Cardiac muscle cell (in vitro differentiated cells and primary cell): ENCODE results near the gene TLL2. TPM values are rescaled to one million over a fixed set of nuclear protein-coding genes. Genes with fewer than 3 reads are reported as not detected.

Experiments used
- DNase-seq, 2 donors: peaks; one replicate each; pipeline versions ENCODE4 v3.0.0 to v3.0.0-alpha.2; 2010 to 2017; ENCODE audit warnings: low read depth in 1 of 2, low spot score in 1 of 2
- H3K27ac ChIP-seq: fragments of 200-600 bp; sonication (generic); 2 replicates; pipeline ENCODE4 v1.5.1; 2016
- H3K27me3 ChIP-seq: fragments of 200-600 bp; sonication (generic); 2 replicates; pipeline ENCODE4 v1.6.0; 2016; ENCODE audit warnings: control low read depth
- H3K36me3 ChIP-seq: fragments of 200-600 bp; sonication (generic); 2 replicates; pipeline ENCODE4 v1.5.1; 2016; ENCODE audit warnings: control low read depth
- H3K4me1 ChIP-seq: fragments of 200-600 bp; sonication (generic); 2 replicates; pipeline ENCODE4 v1.8.1; 2017; ENCODE audit warnings: low read depth, mild to moderate bottlenecking, mixed run types
- H3K4me3 ChIP-seq: fragments of 200-600 bp; sonication (generic); 2 replicates; pipeline ENCODE4 v1.5.1; 2016; ENCODE audit warnings: mild to moderate bottlenecking
- H3K9me3 ChIP-seq: fragments of 200-600 bp; sonication (generic); 2 replicates; pipeline ENCODE4 v1.5.1; 2017; ENCODE audit warnings: low read depth, mild to moderate bottlenecking, control low read depth
- CTCF ChIP-seq: IDR thresholded peaks from 2 replicates; pipeline ENCODE4 v1.5.1; 2012; ENCODE audit warnings: low read depth, mild to moderate bottlenecking, low read length
- polyA plus RNA-seq: library from polyadenylated mRNA; unstranded; fragments of >200 nt; fragmentation: Nextera tagmentation; extraction: Ambion mirVana; gene quantifications from 2 replicates; pipeline ENCODE4 v1.2.1, GENCODE V29; 2016
- total RNA-seq: library from RNA; depleted of rRNA; stranded (reverse); fragments of >200 nt; gene quantifications from 2 replicates; pipeline ENCODE4 v1.2.3, GENCODE V29; 2016

TLL2 gene
- total and polyA plus RNA-seq, 2 experiments from 2014 or later = 0.15 to 0.55 TPM

- H3K4me3 ChIP-seq = no peak overlapping the region
- H3K27ac ChIP-seq = no peak overlapping the region
- no peak for DNase-seq
- no peaks in the 10 kb centered on the region for H3K36me3 ChIP-seq
- H3K27me3 ChIP-seq = no peaks in the 10 kb centered on the region
- TF ChIP-seq CTCF = no peak
- no peaks in the 10 kb centered on the region for H3K4me1 ChIP-seq
- H3K9me3 ChIP-seq = no peaks in the 10 kb centered on the region
Observed at GRCh38 chr10:96493254-96493653, 20.5 kb downstream of the TLL2 start.

GRCh38 chr10:96491303-96491702 lies 22.4 kb downstream of the TLL2 start:
- Histone ChIP-seq H3K27me3 (no peaks in the 10 kb centered on the region), H3K9me3 (no peaks in the 10 kb centered on the region), H3K36me3 (no peaks in the 10 kb centered on the region), H3K27ac (no peak overlapping the region), H3K4me1 (no peaks in the 10 kb centered on the region), H3K4me3 (no peak overlapping the region)
- DNase-seq = no peak
- no peak for TF ChIP-seq CTCF

GRCh38 chr10:96488161-96488935 lies 25.4 kb downstream of the TLL2 start:
- no peak for DNase-seq

GRCh38 chr10:96482815-96483588 lies 30.7 kb downstream of the TLL2 start:
- H3K36me3 ChIP-seq = no peaks in the 10 kb centered on the region
- no peaks in the 10 kb centered on the region for H3K9me3 ChIP-seq
- no peak overlapping the region for H3K4me3 ChIP-seq
- no peak for DNase-seq
- no peaks in the 10 kb centered on the region for H3K27me3 ChIP-seq
- TF ChIP-seq CTCF = no peak
- no peak overlapping the region for H3K27ac ChIP-seq
- H3K4me1 ChIP-seq = no peaks in the 10 kb centered on the region

More at GRCh38 chr10:96488161-96488935, 25.4 kb downstream of the TLL2 start:
- Histone ChIP-seq H3K9me3 (no peaks in the 10 kb centered on the region), H3K4me1 (no peaks in the 10 kb centered on the region), H3K4me3 (no peak overlapping the region), H3K27ac (no peak overlapping the region), H3K36me3 (no peaks in the 10 kb centered on the region), H3K27me3 (no peaks in the 10 kb centered on the region)
- TF ChIP-seq CTCF = no peak

- Histone ChIP-seq H3K4me1 (no peaks in the 10 kb centered on the region), H3K36me3 (no peaks in the 10 kb centered on the region), H3K4me3 (no peak overlapping the region), H3K27ac (no peak overlapping the region), H3K27me3 (no peaks in the 10 kb centered on the region), H3K9me3 (no peaks in the 10 kb centered on the region)
- TF ChIP-seq CTCF = no peak
- DNase-seq = no peak
Observed at GRCh38 chr10:96478355-96478754, 35.4 kb downstream of the TLL2 start.
